CD4-positive, alpha-beta T cell (primary cell): ENCODE results near the gene MRPL20. TPM values are rescaled to one million over a fixed set of nuclear protein-coding genes. Genes with fewer than 3 reads are reported as not detected.

Experiments used
- ATAC-seq: fragments of 200-7000 bp; cut with Tn5 transposase; one replicate; pipeline ENCODE4 v1.10.0; 2022; ENCODE audit warnings: mild to moderate bottlenecking; ENCODE audit not compliant: poor library complexity
- CTCF ChIA-PET: fragments of 350-600 bp; sonication (Branson Sonifier 250); formaldehyde crosslinking; loops from one replicate; lab custom pipeline; 2021; ENCODE audit warnings: antibody characterized with exemption, inconsistent platforms; lab: Charles Lee
- POLR2A ChIA-PET: fragments of 350-600 bp; sonication (Branson Sonifier 250); formaldehyde crosslinking; loops from one replicate; lab custom pipeline; 2021; ENCODE audit warnings: antibody characterized with exemption, inconsistent platforms; lab: Charles Lee
- DNase-seq, 14 experiments: peaks; one replicate each; pipeline ENCODE4 v3.0.0-alpha.2; 2013 to 2020; ENCODE audit warnings: mixed read lengths in 2 of 14
- H3K27ac ChIP-seq, 2 donors: one replicate each; pipeline versions ENCODE4 v1.5.1 to v1.7.0; 2013; ENCODE audit warnings: low read length in 2 of 2, low read depth in 1 of 2, mild to moderate bottlenecking in 1 of 2
- H3K27me3 ChIP-seq, 2 experiments: 1 replicate in 1 of 2; 2 replicates in 1 of 2; pipeline versions ENCODE4 v1.6.1 to v1.7.0; 2013; ENCODE audit warnings: low read length in 2 of 2, control low read depth in 1 of 2, mild to moderate bottlenecking in 1 of 2, moderate library complexity in 1 of 2; ENCODE audit not compliant: insufficient read depth in 2 of 2, control insufficient read depth in 1 of 2
- H3K36me3 ChIP-seq: one replicate; pipeline ENCODE4 v1.6.1; 2013; ENCODE audit warnings: low read length, control low read depth; ENCODE audit not compliant: insufficient read depth
- H3K4me1 ChIP-seq: one replicate; pipeline ENCODE4 v1.6.1; 2013; ENCODE audit warnings: low read length, control low read depth; ENCODE audit not compliant: insufficient read depth
- H3K4me3 ChIP-seq: one replicate; pipeline ENCODE4 v1.5.1; 2013; ENCODE audit warnings: mild to moderate bottlenecking, low read length, moderate library complexity
- H3K9me3 ChIP-seq, 2 experiments: 1 replicate in 1 of 2; 2 replicates in 1 of 2; pipeline versions ENCODE4 v1.6.1 to v1.7.0; 2013; ENCODE audit warnings: low read length in 2 of 2, mild to moderate bottlenecking in 2 of 2, control low read depth in 1 of 2, moderate library complexity in 1 of 2; ENCODE audit not compliant: control insufficient read depth in 1 of 2, insufficient read depth in 1 of 2
- H3K27ac Mint-ChIP-seq: one replicate; pipeline ENCODE4 v1.8.0; 2020; ENCODE audit warnings: mixed read lengths
- H3K27me3 Mint-ChIP-seq: one replicate; pipeline ENCODE4 v1.8.0; 2021; ENCODE audit warnings: mixed read lengths
- H3K36me3 Mint-ChIP-seq: one replicate; pipeline ENCODE4 v1.8.0; 2021; ENCODE audit warnings: low read depth, mixed read lengths
- H3K4me1 Mint-ChIP-seq: one replicate; pipeline ENCODE4 v1.8.0; 2021; ENCODE audit warnings: low read depth, mixed read lengths
- H3K4me3 Mint-ChIP-seq: one replicate; pipeline ENCODE4 v1.8.0; 2020; ENCODE audit warnings: mild to moderate bottlenecking, mixed read lengths
- H3K9me3 Mint-ChIP-seq: one replicate; pipeline ENCODE4 v1.8.0; 2020; ENCODE audit warnings: mixed read lengths
- CTCF ChIP-seq: fragments of 200-600 bp; IDR thresholded peaks from one replicate; pipeline ENCODE4 v1.8.0; 2022; ENCODE audit warnings: antibody characterized with exemption, mild to moderate bottlenecking
- intact Hi-C, 2 experiments: fragments of 100-400 bp; cut with DNase I in 1 of 2; cut with micrococcal nuclease in 1 of 2; formaldehyde crosslinking; loops; one replicate each; pipeline versions ENCODE4 v1.15.1 to v1.9.0; 2023 to 2025; cut with DNase I, micrococcal nuclease
- total RNA-seq, 174 experiments: library from RNA in 2 of 174; stranded (reverse) in 2 of 174; gene quantifications; one replicate each; pipeline ENCODE4 v1.2.3 and lab custom pipeline; 2021 to 2026

The MRPL20 gene
- total RNA-seq, 2 experiments from 2014 or later: 99.9 to 103 TPM

DNA sequence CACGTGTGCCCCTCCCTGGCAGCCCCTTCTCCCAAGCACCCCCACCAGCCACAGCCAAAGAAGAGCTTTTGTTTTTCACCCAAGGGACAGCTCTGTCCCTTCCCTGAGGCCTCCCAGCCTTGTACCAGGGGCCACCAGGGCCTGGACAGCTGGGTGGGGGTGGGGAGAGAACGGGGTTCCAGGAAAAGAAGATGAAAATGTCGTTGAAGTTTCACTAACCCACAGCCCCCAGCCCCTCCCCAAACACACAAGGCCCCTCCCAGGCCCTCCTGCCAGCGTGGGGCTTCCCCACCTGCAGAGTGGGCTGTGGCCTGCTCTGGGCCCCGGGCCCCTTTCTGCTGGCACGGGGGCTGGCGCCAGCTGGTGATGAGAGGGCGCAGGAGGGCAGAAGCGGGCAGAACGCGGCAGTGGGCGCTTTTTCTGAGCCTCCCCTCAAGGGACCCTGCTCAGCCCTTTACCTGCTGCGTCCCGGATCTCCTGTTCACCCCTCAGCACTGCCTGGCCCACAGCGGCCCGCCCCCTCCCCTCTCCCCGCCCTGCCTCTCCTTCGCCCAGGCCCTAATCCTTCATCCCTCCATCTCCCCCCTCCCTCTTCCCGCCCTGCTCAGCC is 19.5 kb upstream of the MRPL20 start:
- H3K36me3 ChIP-seq: no peaks in the 10 kb centered on the region
- H3K4me3 ChIP-seq: no peak overlapping the region
- Mint-ChIP-seq H3K27ac (no peak overlapping the region), H3K9me3 (no peaks in the 10 kb centered on the region), H3K36me3 (no peaks in the 10 kb centered on the region), H3K4me1 (no peaks in the 10 kb centered on the region), H3K4me3 (no peak overlapping the region), H3K27me3 (peaks cover 50% of the 10 kb centered on the region)
- DNase-seq (peak in 1 of 14 experiments; percentile 25), ATAC-seq (peak; percentile 39)
- intact Hi-C loops: no loop called here
- ChIA-PET POLR2A (no interaction called here), CTCF (no interaction called here)
- no peak for TF ChIP-seq CTCF
- H3K27me3 ChIP-seq: peaks cover 29 to 33% of the 10 kb centered on the region in 2 experiments
- H3K4me1 ChIP-seq: no peaks in the 10 kb centered on the region
- H3K9me3 ChIP-seq: no peaks in the 10 kb centered on the region
- no peak overlapping the region for H3K27ac ChIP-seq

DNA sequence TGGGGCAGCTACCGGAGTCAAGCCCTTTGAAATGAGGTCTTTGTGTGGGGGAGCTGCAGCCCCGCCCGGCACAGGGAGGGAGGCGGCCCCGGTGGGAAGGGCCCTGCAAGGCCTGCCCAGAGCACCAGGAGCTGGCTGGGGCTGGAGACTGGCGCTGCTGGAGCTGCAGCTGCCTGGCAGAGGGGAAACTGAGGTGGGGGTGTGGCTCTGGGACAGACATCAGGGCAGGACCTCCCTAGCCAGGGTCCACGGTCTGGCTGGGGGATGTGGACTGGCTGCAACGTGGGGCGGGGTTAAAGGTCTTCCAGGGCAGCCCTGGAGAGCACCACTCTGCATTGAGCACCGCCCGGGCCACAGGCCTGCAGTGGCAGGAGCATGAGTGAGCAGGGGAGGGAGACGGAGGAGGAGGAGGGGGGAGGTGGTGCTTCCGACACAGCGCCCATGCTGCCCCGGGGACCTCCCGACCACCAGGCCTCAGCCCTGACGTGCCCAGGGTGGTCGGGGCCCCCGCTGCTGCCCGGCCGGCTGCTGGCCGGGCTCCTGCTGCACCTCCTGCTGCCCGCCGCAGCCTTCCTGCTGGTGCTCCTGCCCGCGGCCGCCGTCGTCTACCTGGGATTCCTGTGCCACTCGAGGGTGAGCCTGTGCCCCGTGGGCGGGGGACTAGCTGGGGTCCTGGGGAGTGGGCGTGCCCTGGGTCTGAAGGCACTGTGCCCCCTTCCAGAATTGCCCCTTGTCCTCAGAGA is 18.8 kb upstream of the MRPL20 start:
- no peak overlapping the region for H3K4me3 Mint-ChIP-seq
- H3K27me3 ChIP-seq: peaks cover 32 to 35% of the 10 kb centered on the region in 2 experiments
- ATAC-seq: no peak
- H3K36me3 Mint-ChIP-seq: no peaks in the 10 kb centered on the region
- H3K27me3 Mint-ChIP-seq: peaks cover 50% of the 10 kb centered on the region
- H3K36me3 ChIP-seq: no peaks in the 10 kb centered on the region
- peaks cover 2% of the 10 kb centered on the region for H3K4me1 ChIP-seq
- H3K4me1 Mint-ChIP-seq: no peaks in the 10 kb centered on the region
- TF ChIP-seq CTCF: no peak
- peak in 1 of 14 experiments; percentile 23 for DNase-seq
- peaks cover 0 to 4% of the 10 kb centered on the region in 2 experiments for H3K9me3 ChIP-seq
- no peak overlapping the region for H3K27ac Mint-ChIP-seq
- H3K9me3 Mint-ChIP-seq: no peaks in the 10 kb centered on the region
- intact Hi-C loops: no loop called here
- H3K4me3 ChIP-seq: no peak overlapping the region
- ChIA-PET CTCF (no interaction called here), POLR2A (no interaction called here)
- H3K27ac ChIP-seq: no peak overlapping the region

DNA sequence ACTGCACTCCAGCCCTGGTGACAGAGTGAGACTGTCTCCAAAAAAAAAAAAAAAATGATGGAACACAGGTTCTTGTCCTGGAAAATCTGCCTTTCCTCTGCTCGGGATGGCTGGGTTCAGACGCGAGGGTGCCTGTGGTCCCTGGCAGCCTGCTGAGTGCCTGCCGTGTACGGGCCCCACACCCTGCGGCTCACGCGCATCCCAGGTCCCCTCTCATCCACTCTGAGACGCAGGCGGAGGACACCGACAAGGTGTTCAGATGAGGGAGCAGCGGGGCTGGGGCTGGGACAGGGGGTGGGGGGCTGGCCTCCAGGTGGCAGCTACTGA is 18.3 kb upstream of the MRPL20 start:
- Histone ChIP-seq H3K36me3 (no peaks in the 10 kb centered on the region), H3K4me3 (no peak overlapping the region), H3K27me3 (peaks cover 35 to 39% of the 10 kb centered on the region in 2 experiments), H3K27ac (no peak overlapping the region), H3K9me3 (peaks cover 0 to 8% of the 10 kb centered on the region in 2 experiments), H3K4me1 (peaks cover 4% of the 10 kb centered on the region)
- no peaks in the 10 kb centered on the region for H3K4me1 Mint-ChIP-seq
- no peak for ATAC-seq
- DNase-seq: peak in 1 of 14 experiments; percentile 16
- H3K36me3 Mint-ChIP-seq: no peaks in the 10 kb centered on the region
- no peak for TF ChIP-seq CTCF
- no peaks in the 10 kb centered on the region for H3K9me3 Mint-ChIP-seq
- POLR2A ChIA-PET: no interaction called here
- no peak overlapping the region for H3K27ac Mint-ChIP-seq
- CTCF ChIA-PET: no interaction called here
- H3K4me3 Mint-ChIP-seq: no peak overlapping the region
- intact Hi-C loops: no loop called here
- H3K27me3 Mint-ChIP-seq: peaks cover 50% of the 10 kb centered on the region
